ENCODE measurements around the gene EIF2B2.

Gene EIF2B2

DNA sequence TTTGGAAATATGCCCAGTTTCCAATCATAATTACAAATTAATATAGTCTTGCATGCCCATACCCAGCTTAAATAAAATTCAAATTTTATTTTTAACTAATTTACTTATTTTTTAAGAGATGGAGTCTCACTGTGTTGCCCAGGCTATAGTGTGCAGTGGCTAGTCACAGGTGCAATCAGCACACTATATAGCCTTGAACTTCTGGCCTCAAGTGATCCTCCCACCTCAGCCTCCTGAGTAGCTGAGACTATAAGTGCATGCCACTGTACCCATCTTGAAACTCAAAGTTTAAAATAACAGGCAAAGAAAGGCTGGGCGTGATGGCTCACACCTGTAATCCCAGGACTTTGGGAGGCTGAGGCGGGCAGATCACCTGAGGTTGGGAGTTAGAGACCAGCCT is 38.2 kb downstream of the EIF2B2 start:
- no peak for DNase-seq (ENCODE audit: low read depth in 2 of 2)
- H3K4me3 ChIP-seq (replicated peaks in 1 of 2; ENCODE audit: low read depth in 2 of 2, low read length in 2 of 2): no peak overlapping the region
- TF ChIP-seq CTCF (IDR thresholded peaks at IDR 0.05; ENCODE audit: low read depth, low read length): no peak

GRCh38 chr14:75041613-75042012 is 38.9 kb downstream of the EIF2B2 start:
- no peak overlapping the region for H3K4me3 ChIP-seq (replicated peaks in 1 of 2; ENCODE audit: low read depth in 2 of 2, low read length in 2 of 2)
- DNase-seq (ENCODE audit: low read depth in 2 of 2): no peak
- TF ChIP-seq CTCF (IDR thresholded peaks at IDR 0.05; ENCODE audit: low read depth, low read length): no peak

GRCh38 chr14:75042035-75042434 is 39.3 kb downstream of the EIF2B2 start:
- TF ChIP-seq CTCF (IDR thresholded peaks at IDR 0.05; ENCODE audit: low read depth, low read length): no peak
- no peak overlapping the region for H3K4me3 ChIP-seq (replicated peaks in 1 of 2; ENCODE audit: low read depth in 2 of 2, low read length in 2 of 2)

GRCh38 chr14:75044322-75044721 is 41.6 kb downstream of the EIF2B2 start:
- peak; percentile 54 to 73 for DNase-seq (ENCODE audit: low read depth in 2 of 2)
- no peak for TF ChIP-seq CTCF (IDR thresholded peaks at IDR 0.05; ENCODE audit: low read depth, low read length)
- H3K4me3 ChIP-seq (replicated peaks in 1 of 2; ENCODE audit: low read depth in 2 of 2, low read length in 2 of 2): no peak overlapping the region

More at GRCh38 chr14:75042035-75042434, 39.3 kb downstream of the EIF2B2 start:
- no peak for DNase-seq (ENCODE audit: low read depth in 2 of 2)

- no peak overlapping the region for H3K4me3 ChIP-seq (replicated peaks in 1 of 2; ENCODE audit: low read depth in 2 of 2, low read length in 2 of 2)
- DNase-seq (ENCODE audit: low read depth in 2 of 2): no peak
- no peak for TF ChIP-seq CTCF (IDR thresholded peaks at IDR 0.05; ENCODE audit: low read depth, low read length)
Measured at GRCh38 chr14:75044752-75045151, 42.0 kb downstream of the EIF2B2 start.

- no peak for TF ChIP-seq CTCF (IDR thresholded peaks at IDR 0.05; ENCODE audit: low read depth, low read length)
- DNase-seq (ENCODE audit: low read depth in 2 of 2): no peak
- no peak overlapping the region for H3K4me3 ChIP-seq (replicated peaks in 1 of 2; ENCODE audit: low read depth in 2 of 2, low read length in 2 of 2)
Measured at GRCh38 chr14:75046275-75046674, 43.6 kb downstream of the EIF2B2 start.

GRCh38 chr14:75046899-75047298 is 44.2 kb downstream of the EIF2B2 start:
- no peak for TF ChIP-seq CTCF (IDR thresholded peaks at IDR 0.05; ENCODE audit: low read depth, low read length)
- H3K4me3 ChIP-seq (replicated peaks in 1 of 2; ENCODE audit: low read depth in 2 of 2, low read length in 2 of 2): no peak overlapping the region
- peak in 1 of 2 donors; percentile 33 for DNase-seq (ENCODE audit: low read depth in 2 of 2)
